Transverse colon (tissue), 4 donors: ENCODE results near the gene RDM1.

ENCODE experiments used
- CTCF ChIP-seq, 5 experiments: fragments of 200-600 bp in 3 of 5; fragments of 450-650 bp in 2 of 5; sonication (generic) in 3 of 5; IDR thresholded peaks; 1 replicate in 2 of 5; 2 replicates in 3 of 5; pipeline ENCODE4 v1.5.1; 2016 to 2017; ENCODE audit warnings: antibody characterized with exemption in 5 of 5, inconsistent platforms in 3 of 5, mild to moderate bottlenecking in 2 of 5, moderate library complexity in 1 of 5
- EP300 ChIP-seq: sonication (generic); formaldehyde crosslinking; IDR thresholded peaks from one replicate; pipeline ENCODE4 v1.6.1; 2017; ENCODE audit warnings: antibody characterized with exemption, low read depth
- POLR2A ChIP-seq: fragments of 450-650 bp; IDR thresholded peaks from one replicate; pipeline ENCODE4 v1.6.1; 2016; ENCODE audit warnings: antibody characterized with exemption, mild to moderate bottlenecking, moderate library complexity
- POLR2AphosphoS5 ChIP-seq, 3 donors: sonication (generic); formaldehyde crosslinking; IDR thresholded peaks; one replicate each; pipeline ENCODE4 v1.6.1; 2016; ENCODE audit warnings: antibody characterized with exemption in 3 of 3

GRCh38 chr17:35948092-35948491 lies 17.5 kb upstream of the RDM1 start:
- TF ChIP-seq CTCF (IDR thresholded peaks at IDR 0.05), result no peak
- TF ChIP-seq EP300, result no peak
- no peak for TF ChIP-seq POLR2A
- TF ChIP-seq POLR2AphosphoS5 (IDR thresholded peaks at IDR 0.05), result no peak
